Activated CD8-positive, alpha-beta T cell treated with anti-CD3 and anti-CD28 coated beads for 36 hours (primary cell): Measurements from ENCODE around the gene ZNF586. TPM values are rescaled to one million over a fixed set of nuclear protein-coding genes. Genes with fewer than 3 reads are reported as not detected.
A peak's percentile ranks its signal among the peaks of the same experiment; 100 is the strongest.

Source experiments
- ATAC-seq: fragments of 200-7000 bp; cut with Tn5 transposase; one replicate; pipeline ENCODE4 v1.10.0; 2021; ENCODE audit warnings: mild to moderate bottlenecking, moderate library complexity
- CTCF ChIA-PET: fragments of 350-600 bp; sonication (Branson Sonifier 250); formaldehyde crosslinking; loops from one replicate; lab custom pipeline; 2021; ENCODE audit warnings: antibody characterized with exemption; lab: Charles Lee
- POLR2A ChIA-PET: fragments of 350-600 bp; sonication (Branson Sonifier 250); formaldehyde crosslinking; loops from one replicate; lab custom pipeline; 2021; ENCODE audit warnings: antibody characterized with exemption; lab: Charles Lee
- DNase-seq: peaks from one replicate; pipeline ENCODE4 v3.0.0-alpha.2; 2020
- H3K27ac Mint-ChIP-seq: one replicate; pipeline ENCODE4 v1.8.0; 2021; ENCODE audit warnings: mild to moderate bottlenecking, mixed read lengths
- H3K27me3 Mint-ChIP-seq: one replicate; pipeline ENCODE4 v1.8.0; 2021; ENCODE audit warnings: mixed read lengths
- H3K36me3 Mint-ChIP-seq: one replicate; pipeline ENCODE4 v1.8.0; 2021; ENCODE audit warnings: low read depth, mixed read lengths
- H3K4me1 Mint-ChIP-seq: one replicate; pipeline ENCODE4 v1.8.0; 2021; ENCODE audit warnings: low read depth, mixed read lengths
- H3K4me3 Mint-ChIP-seq: one replicate; pipeline ENCODE4 v1.8.0; 2021; ENCODE audit warnings: mild to moderate bottlenecking, moderate library complexity, mixed read lengths
- H3K9me3 Mint-ChIP-seq: one replicate; pipeline ENCODE4 v1.8.0; 2021; ENCODE audit warnings: mixed read lengths
- intact Hi-C: fragments of 100-400 bp; cut with micrococcal nuclease; formaldehyde crosslinking; loops from one replicate; pipeline ENCODE4 v1.10.0; 2022
- total RNA-seq, 2 experiments: library from RNA; stranded (reverse); gene quantifications; one replicate each; pipeline ENCODE4 v1.2.3, GENCODE V29; 2021
- TF ChIP-seq, protein P1 (sequence below): fragments of 200-600 bp; IDR thresholded peaks from one replicate; pipeline ENCODE4 v1.8.0; 2022; ENCODE audit warnings: antibody characterized with exemption, mild to moderate bottlenecking

The ZNF586 gene
- total RNA-seq, 2 experiments from 2014 or later: 16.7 to 21.8 TPM

DNA sequence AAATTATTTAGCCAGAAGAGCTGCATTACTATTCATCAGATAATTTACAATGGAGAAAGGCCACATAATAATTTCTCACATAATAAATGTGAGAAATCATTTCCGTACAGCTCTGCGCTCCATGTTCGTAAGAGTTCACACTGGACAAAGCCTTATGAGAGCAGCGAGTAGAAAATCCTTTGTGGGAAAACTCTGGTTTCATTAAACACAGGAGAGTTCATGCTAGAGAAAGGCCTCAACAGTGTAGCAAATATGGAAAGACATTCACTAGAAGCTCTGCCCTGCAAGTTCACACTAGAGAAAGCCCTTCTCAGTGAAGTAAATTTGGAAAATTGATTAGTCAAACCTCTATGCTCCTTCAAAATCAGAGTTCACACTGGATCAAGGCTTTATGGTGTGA is 14.4 kb upstream of the ZNF586 start:
- TF ChIP-seq, protein P1, sequence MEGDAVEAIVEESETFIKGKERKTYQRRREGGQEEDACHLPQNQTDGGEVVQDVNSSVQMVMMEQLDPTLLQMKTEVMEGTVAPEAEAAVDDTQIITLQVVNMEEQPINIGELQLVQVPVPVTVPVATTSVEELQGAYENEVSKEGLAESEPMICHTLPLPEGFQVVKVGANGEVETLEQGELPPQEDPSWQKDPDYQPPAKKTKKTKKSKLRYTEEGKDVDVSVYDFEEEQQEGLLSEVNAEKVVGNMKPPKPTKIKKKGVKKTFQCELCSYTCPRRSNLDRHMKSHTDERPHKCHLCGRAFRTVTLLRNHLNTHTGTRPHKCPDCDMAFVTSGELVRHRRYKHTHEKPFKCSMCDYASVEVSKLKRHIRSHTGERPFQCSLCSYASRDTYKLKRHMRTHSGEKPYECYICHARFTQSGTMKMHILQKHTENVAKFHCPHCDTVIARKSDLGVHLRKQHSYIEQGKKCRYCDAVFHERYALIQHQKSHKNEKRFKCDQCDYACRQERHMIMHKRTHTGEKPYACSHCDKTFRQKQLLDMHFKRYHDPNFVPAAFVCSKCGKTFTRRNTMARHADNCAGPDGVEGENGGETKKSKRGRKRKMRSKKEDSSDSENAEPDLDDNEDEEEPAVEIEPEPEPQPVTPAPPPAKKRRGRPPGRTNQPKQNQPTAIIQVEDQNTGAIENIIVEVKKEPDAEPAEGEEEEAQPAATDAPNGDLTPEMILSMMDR: no peak
- Mint-ChIP-seq H3K9me3 (peaks cover 60% of the 10 kb centered on the region), H3K4me1 (peaks cover 5% of the 10 kb centered on the region), H3K27ac (no peak overlapping the region), H3K36me3 (peaks cover 98% of the 10 kb centered on the region), H3K27me3 (no peaks in the 10 kb centered on the region), H3K4me3 (no peak overlapping the region)
- intact Hi-C loops: no loop called here
- POLR2A ChIA-PET: no interaction called here
- ATAC-seq (no peak), DNase-seq (no peak)
- CTCF ChIA-PET: interaction anchor here (1.1 kb wide), 1 partner anchor 15 kb away, joined by 3 read pairs; no protein-coding TSS in a partner anchor

DNA sequence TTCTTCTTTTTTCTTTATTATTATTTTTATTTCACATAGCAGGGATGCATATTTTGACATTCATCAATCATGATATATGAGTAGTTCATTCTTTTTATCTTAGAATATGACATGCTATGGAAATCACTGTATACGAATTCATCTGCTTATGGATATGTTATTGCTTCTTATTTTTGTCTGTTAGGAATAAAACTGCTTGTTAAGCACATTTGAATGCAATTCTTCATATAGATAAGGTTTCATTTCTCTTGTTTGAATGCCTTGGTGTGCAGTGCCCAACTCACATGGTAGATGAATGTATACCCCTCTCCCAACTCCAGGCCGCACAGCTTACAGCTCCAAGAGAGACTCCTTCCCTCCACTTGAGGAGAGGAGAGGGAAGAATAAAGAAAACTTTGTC is 11.5 kb upstream of the ZNF586 start:
- no peaks in the 10 kb centered on the region for H3K27me3 Mint-ChIP-seq

DNA sequence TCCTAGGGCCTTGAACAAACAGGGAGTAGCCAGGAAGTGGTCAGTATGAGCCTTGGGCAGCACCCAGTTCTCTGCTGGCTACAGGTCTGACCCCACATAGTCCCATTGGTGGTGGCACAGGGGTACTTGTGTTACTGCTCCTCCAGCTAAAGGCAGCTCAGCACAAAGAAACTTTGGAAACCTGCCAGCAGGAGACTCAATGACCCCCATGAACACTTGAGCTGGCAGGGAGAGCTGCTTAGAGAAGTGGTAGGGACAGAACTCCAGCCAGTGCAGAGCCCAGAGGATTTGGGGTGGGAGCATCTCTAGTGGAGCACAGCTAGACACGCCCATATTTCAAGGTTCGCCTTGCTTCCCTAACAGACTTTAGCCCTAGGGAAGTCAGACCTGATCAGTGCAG is 10.4 kb upstream of the ZNF586 start:
- POLR2A ChIA-PET: interaction anchor here (0.8 kb wide), 1 partner anchor 96 kb away, joined by 3 read pairs; no protein-coding TSS in a partner anchor
- TF ChIP-seq, protein P1: no peak
- no peaks in the 10 kb centered on the region for H3K4me1 Mint-ChIP-seq

More for the DNA sequence above, 11.5 kb upstream of the ZNF586 start:
- intact Hi-C loops: no loop called here
- ATAC-seq (no peak), DNase-seq (no peak)
- Mint-ChIP-seq H3K4me1 (no peaks in the 10 kb centered on the region), H3K4me3 (no peak overlapping the region), H3K9me3 (peaks cover 45% of the 10 kb centered on the region), H3K36me3 (peaks cover 90% of the 10 kb centered on the region), H3K27ac (no peak overlapping the region)
- ChIA-PET CTCF (no interaction called here), POLR2A (no interaction called here)
- TF ChIP-seq, protein P1: no peak

DNA sequence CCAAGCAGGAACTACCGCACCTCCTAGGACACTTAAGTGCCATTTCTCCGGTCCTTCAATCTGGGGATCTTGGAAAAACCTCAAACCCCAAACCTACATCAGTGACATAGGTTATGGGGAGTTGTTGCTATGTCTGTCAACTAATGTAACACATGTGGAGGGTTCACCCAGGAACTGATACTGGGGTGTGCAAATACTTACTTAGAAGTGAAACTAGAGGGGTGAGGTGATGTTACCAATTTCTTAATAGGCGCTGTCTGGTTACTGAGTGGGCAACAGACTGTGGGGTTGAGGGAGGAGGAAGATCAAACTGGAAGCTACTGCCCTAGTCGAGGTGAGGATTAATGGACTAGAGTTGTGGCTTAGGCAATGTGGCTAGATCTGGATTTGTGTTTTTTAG is 1.9 kb downstream of the ZNF586 start:
- DNase-seq (no peak), ATAC-seq (no peak)
- intact Hi-C loops: no loop called here
- H3K4me1 Mint-ChIP-seq: peaks cover 40% of the 10 kb centered on the region
- no peaks in the 10 kb centered on the region for H3K27me3 Mint-ChIP-seq
- peaks cover 30% of the 10 kb centered on the region for H3K9me3 Mint-ChIP-seq
- TF ChIP-seq, protein P1: no peak
- H3K36me3 Mint-ChIP-seq: peaks cover 69% of the 10 kb centered on the region
- ChIA-PET CTCF (no interaction called here), POLR2A (interaction anchor here (0.6 to 1.9 kb wide), 4 partner anchors 10 to 45 kb away, joined by 3 to 6 read pairs (median 5); no protein-coding TSS in a partner anchor)
- H3K27ac Mint-ChIP-seq: peak overlapping the region; percentile 60
- peak overlapping the region; percentile 89 for H3K4me3 Mint-ChIP-seq

More for the DNA sequence above, 10.4 kb upstream of the ZNF586 start:
- peaks cover 35% of the 10 kb centered on the region for H3K9me3 Mint-ChIP-seq
- no peak overlapping the region for H3K27ac Mint-ChIP-seq
- no peak for ATAC-seq
- H3K27me3 Mint-ChIP-seq: no peaks in the 10 kb centered on the region
- H3K36me3 Mint-ChIP-seq: peaks cover 87% of the 10 kb centered on the region
- H3K4me3 Mint-ChIP-seq: no peak overlapping the region
- no peak for DNase-seq
- CTCF ChIA-PET: no interaction called here
- intact Hi-C loops: no loop called here

DNA sequence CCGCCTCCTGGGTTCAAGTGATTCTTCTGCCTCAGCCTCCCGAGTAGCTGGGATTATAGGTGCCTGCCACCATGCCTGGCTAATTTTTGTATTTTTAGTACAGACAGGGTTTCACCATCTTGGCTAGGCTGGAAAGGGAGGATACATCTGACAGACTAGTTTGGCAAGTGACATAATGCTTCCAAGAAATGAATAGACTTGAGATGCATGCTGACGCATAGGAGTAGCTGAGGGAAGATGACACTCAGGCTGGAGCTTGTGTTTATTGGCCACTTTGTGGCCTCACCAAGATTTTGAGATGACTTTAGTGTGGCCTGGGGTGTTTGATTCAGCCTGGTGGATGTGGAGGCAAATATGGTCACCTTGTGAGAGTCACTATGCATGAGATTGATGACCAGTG is 4.0 kb downstream of the ZNF586 start:
- ATAC-seq: no peak
- H3K36me3 Mint-ChIP-seq: peaks cover 83% of the 10 kb centered on the region
- no peaks in the 10 kb centered on the region for H3K27me3 Mint-ChIP-seq
- H3K27ac Mint-ChIP-seq: peak overlapping the region; percentile 31
- H3K4me3 Mint-ChIP-seq: no peak overlapping the region
- TF ChIP-seq, protein P1: no peak
- peaks cover 40% of the 10 kb centered on the region for H3K4me1 Mint-ChIP-seq
- peaks cover 44% of the 10 kb centered on the region for H3K9me3 Mint-ChIP-seq
- ChIA-PET CTCF (no interaction called here), POLR2A (interaction anchor here (1.4 kb wide), 1 partner anchor 31 kb away, joined by 3 read pairs; no protein-coding TSS in a partner anchor)
- intact Hi-C loops: no loop called here
- peak; percentile 5 for DNase-seq
